ENCODE results near the gene ABCC6.
A peak's percentile ranks its signal among the peaks of the same experiment; 100 is the strongest.
"Not testable (repeated sequence)": the region's sequence is repeated elsewhere in the genome, so short reads cannot be mapped to it uniquely, and the experiment has no call there.

The ABCC6 gene

DNA sequence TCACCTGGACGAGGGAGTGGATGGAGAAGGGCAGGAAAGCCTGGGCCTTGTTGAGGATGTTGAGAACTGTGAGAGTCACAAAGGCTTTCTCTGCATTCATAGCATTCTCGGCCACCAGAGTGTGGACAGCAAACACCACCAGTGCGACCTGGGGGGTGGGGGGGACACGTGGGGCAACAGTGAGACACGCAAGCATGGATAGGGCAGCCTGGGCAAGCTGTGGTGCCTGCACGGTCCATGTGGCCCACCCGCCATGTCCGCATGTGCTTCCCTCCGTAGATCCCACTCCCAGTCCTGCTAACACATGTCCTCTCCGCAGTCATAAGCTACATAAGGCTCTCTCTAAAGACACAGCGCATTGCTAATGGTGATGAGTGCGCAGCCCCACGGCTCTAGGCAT, 34.5 kb downstream of the ABCC6 start:
- H3K9me3 Mint-ChIP-seq: no peaks in the 10 kb centered on the region
- peaks cover 3% of the 10 kb centered on the region for H3K27me3 Mint-ChIP-seq
- H3K27ac Mint-ChIP-seq: no peak overlapping the region
- DNase-seq (no peak), ATAC-seq (no peak)
- H3K36me3 Mint-ChIP-seq (ENCODE audit: low read depth): no peaks in the 10 kb centered on the region
- H3K4me1 Mint-ChIP-seq: no peaks in the 10 kb centered on the region
- H3K4me3 Mint-ChIP-seq: no peak overlapping the region

DNA sequence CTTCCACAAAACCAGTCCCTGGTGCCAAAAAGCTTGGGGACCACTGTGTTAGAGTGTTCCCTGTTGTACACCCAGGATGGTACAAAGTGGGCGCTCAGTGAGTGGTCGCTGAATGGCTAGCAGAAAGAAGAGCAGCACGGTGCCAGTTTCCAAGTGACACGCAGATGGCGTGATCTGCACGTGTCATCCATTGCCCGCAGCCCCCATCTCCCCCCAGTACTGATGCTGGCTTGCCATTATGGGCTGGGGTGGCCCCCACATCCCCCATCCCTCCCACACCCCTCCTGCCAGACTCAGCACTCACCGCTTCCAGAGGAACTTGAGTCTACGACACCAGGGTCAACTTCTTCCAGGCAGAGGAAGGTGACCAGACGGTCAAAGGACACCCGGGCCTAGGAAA, 36.5 kb downstream of the ABCC6 start:
- H3K4me1 Mint-ChIP-seq: no peaks in the 10 kb centered on the region
- H3K27me3 Mint-ChIP-seq: peaks cover 3% of the 10 kb centered on the region
- DNase-seq (no peak), ATAC-seq (no peak)
- H3K9me3 Mint-ChIP-seq: no peaks in the 10 kb centered on the region
- no peak overlapping the region for H3K27ac Mint-ChIP-seq
- H3K4me3 Mint-ChIP-seq: no peak overlapping the region
- no peaks in the 10 kb centered on the region for H3K36me3 Mint-ChIP-seq (ENCODE audit: low read depth)

DNA sequence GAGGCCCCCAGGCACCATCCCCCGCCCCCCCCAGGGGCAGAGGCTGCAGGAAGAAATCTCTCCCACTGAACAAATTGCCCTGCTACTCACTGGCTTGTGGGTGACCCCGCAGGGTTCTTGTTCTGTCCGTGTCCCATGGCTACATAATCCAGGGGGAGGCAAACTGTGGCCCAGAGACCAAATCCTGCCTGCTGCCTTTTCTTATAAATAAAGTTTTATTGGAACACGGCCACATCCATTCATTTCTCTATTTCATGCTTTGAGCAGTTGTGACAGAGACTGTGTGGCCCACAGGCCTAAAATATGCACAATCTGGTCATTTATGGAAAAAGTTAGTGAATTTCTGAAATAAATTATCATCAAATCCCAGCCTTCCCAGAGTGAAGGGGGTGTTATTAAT, 38.2 kb downstream of the ABCC6 start:
- no peak overlapping the region for H3K4me3 Mint-ChIP-seq
- no peaks in the 10 kb centered on the region for H3K36me3 Mint-ChIP-seq (ENCODE audit: low read depth)
- no peaks in the 10 kb centered on the region for H3K9me3 Mint-ChIP-seq
- no peaks in the 10 kb centered on the region for H3K4me1 Mint-ChIP-seq
- H3K27me3 Mint-ChIP-seq: peaks cover 4% of the 10 kb centered on the region
- ATAC-seq (no peak), DNase-seq (no peak)
- H3K27ac Mint-ChIP-seq: no peak overlapping the region

DNA sequence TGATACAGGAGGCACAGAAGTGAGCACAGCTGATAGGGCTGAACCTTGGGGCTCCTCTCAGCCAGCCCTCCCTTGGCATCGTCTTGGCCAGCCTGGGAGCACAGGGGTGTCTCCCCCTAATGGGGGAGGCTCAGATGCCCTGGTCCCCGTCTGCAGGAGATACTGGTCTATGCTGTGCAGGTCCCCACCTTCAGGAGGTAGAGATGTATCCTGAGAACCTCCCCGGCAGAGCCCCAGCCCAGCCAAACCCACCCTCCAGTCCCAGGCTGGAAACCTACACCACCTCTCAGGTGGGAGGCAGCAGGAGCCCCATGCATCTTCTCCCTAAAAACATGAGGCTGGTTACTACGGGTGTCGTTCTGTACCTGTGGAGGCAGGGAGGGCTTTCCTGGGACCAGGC, 38.7 kb downstream of the ABCC6 start:
- H3K36me3 Mint-ChIP-seq (ENCODE audit: low read depth): no peaks in the 10 kb centered on the region
- no peaks in the 10 kb centered on the region for H3K9me3 Mint-ChIP-seq
- H3K4me1 Mint-ChIP-seq: no peaks in the 10 kb centered on the region
- no peak for ATAC-seq
- DNase-seq: no peak
- H3K27me3 Mint-ChIP-seq: peaks cover 4% of the 10 kb centered on the region
- H3K4me3 Mint-ChIP-seq: no peak overlapping the region
- no peak overlapping the region for H3K27ac Mint-ChIP-seq

DNA sequence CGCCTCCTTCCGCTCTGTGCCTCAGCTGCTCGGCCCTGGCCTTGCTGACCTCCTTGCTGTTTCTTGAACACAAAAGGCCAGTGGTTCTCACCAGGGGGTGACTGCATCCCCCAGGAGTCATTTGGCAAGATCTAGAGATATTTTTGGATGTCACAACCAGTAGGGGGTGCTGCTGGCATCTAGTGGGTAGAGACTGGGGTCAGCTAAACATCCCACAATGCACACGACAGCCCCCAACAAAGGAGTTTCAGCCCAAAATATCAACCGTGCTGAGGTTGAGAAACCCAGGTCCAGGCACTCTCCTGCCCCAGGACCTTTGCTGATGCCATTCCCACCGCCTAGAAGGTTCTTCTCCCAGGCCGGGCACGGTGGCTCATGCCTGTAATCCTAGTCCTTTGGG, 39.7 kb downstream of the ABCC6 start:
- Mint-ChIP-seq H3K36me3 (ENCODE audit: low read depth) (no peaks in the 10 kb centered on the region), H3K27ac (no peak overlapping the region), H3K4me3 (no peak overlapping the region), H3K4me1 (no peaks in the 10 kb centered on the region), H3K9me3 (no peaks in the 10 kb centered on the region), H3K27me3 (peaks cover 4% of the 10 kb centered on the region)
- ATAC-seq (no peak), DNase-seq (no peak)

- DNase-seq: no peak
- Mint-ChIP-seq H3K4me3 (no peak overlapping the region), H3K27me3 (peaks cover 4% of the 10 kb centered on the region), H3K36me3 (ENCODE audit: low read depth) (no peaks in the 10 kb centered on the region), H3K9me3 (no peaks in the 10 kb centered on the region), H3K4me1 (no peaks in the 10 kb centered on the region), H3K27ac (no peak overlapping the region)
- no peak for ATAC-seq
These were observed 40.4 kb downstream of the ABCC6 start for GRCh38 chr16:16182918-16183317.

GRCh38 chr16:16181748-16182147, 41.5 kb downstream of the ABCC6 start:
- H3K4me1 Mint-ChIP-seq; DNase-seq; H3K9me3 Mint-ChIP-seq; H3K36me3 Mint-ChIP-seq (ENCODE audit: low read depth); H3K27me3 Mint-ChIP-seq; H3K4me3 Mint-ChIP-seq; H3K27ac Mint-ChIP-seq; ATAC-seq: not testable (repeated sequence)

- no peaks in the 10 kb centered on the region for H3K4me1 Mint-ChIP-seq
- H3K27me3 Mint-ChIP-seq: peaks cover 4% of the 10 kb centered on the region
- H3K27ac Mint-ChIP-seq: no peak overlapping the region
- peaks cover 2% of the 10 kb centered on the region for H3K36me3 Mint-ChIP-seq (ENCODE audit: low read depth)
- no peak overlapping the region for H3K4me3 Mint-ChIP-seq
- ATAC-seq (no peak), DNase-seq (no peak)
- H3K9me3 Mint-ChIP-seq: peaks cover 5% of the 10 kb centered on the region
These were observed 44.7 kb downstream of the ABCC6 start for GRCh38 chr16:16178455-16179162.

- Mint-ChIP-seq H3K4me3 (no peak overlapping the region), H3K27me3 (peaks cover 2% of the 10 kb centered on the region), H3K9me3 (peaks cover 5% of the 10 kb centered on the region), H3K27ac (no peak overlapping the region), H3K4me1 (no peaks in the 10 kb centered on the region), H3K36me3 (ENCODE audit: low read depth) (peaks cover 2% of the 10 kb centered on the region)
- no peak for DNase-seq
- no peak for ATAC-seq
These were observed 47.0 kb downstream of the ABCC6 start for GRCh38 chr16:16176328-16176727.

GRCh38 chr16:16175296-16175695, 48.0 kb downstream of the ABCC6 start:
- ATAC-seq: no peak

GRCh38 chr16:16172991-16173390, 50.3 kb downstream of the ABCC6 start:
- Mint-ChIP-seq H3K27ac (no peak overlapping the region), H3K27me3 (peaks cover 1% of the 10 kb centered on the region), H3K9me3 (peaks cover 5% of the 10 kb centered on the region), H3K36me3 (ENCODE audit: low read depth) (peaks cover 2% of the 10 kb centered on the region), H3K4me1 (no peaks in the 10 kb centered on the region), H3K4me3 (no peak overlapping the region)
- DNase-seq (no peak), ATAC-seq (no peak)

More at GRCh38 chr16:16175296-16175695, 48.0 kb downstream of the ABCC6 start:
- H3K4me3 Mint-ChIP-seq: no peak overlapping the region
- H3K36me3 Mint-ChIP-seq (ENCODE audit: low read depth): peaks cover 2% of the 10 kb centered on the region
- no peak overlapping the region for H3K27ac Mint-ChIP-seq
- H3K4me1 Mint-ChIP-seq: no peaks in the 10 kb centered on the region
- no peaks in the 10 kb centered on the region for H3K27me3 Mint-ChIP-seq
- DNase-seq: no peak
- peaks cover 5% of the 10 kb centered on the region for H3K9me3 Mint-ChIP-seq

DNA sequence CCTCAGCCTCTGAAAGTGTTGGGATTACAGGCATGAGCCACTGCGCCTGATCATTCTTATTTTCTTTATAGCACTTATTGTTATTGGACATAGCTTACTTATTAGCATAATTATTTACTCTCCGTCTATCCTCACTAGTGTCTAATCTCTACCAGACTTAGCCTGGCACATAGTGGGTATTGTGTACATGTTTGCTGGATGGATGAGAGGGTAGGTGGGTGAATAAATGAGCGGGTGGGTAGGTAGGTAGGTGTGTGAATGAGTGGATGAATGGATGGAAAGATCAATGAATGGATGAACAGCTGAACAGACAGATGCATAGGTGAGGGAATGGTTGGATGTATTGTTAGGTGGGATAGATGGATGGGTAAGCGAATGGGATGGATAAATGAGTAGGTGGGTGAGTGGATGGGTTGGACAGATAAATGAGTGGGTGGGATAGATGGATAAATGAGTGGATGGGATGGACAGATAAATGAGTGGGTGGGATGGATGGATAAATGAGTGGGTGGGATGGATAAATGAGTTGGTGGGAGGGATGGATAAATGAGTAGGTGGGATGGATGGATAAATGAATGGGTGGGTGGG, 51.9 kb downstream of the ABCC6 start:
- peak overlapping the region; percentile 15 for H3K27ac Mint-ChIP-seq
- ATAC-seq: no peak
- H3K36me3 Mint-ChIP-seq (ENCODE audit: low read depth): peaks cover 2% of the 10 kb centered on the region
- no peak for DNase-seq
- H3K27me3 Mint-ChIP-seq: peaks cover 1% of the 10 kb centered on the region
- peaks cover 5% of the 10 kb centered on the region for H3K9me3 Mint-ChIP-seq
- H3K4me3 Mint-ChIP-seq: peak overlapping the region; percentile 2
- no peaks in the 10 kb centered on the region for H3K4me1 Mint-ChIP-seq

- no peaks in the 10 kb centered on the region for H3K4me1 Mint-ChIP-seq
- peaks cover 1% of the 10 kb centered on the region for H3K27me3 Mint-ChIP-seq
- DNase-seq (no peak), ATAC-seq (no peak)
- H3K36me3 Mint-ChIP-seq (ENCODE audit: low read depth): no peaks in the 10 kb centered on the region
- no peaks in the 10 kb centered on the region for H3K9me3 Mint-ChIP-seq
- H3K4me3 Mint-ChIP-seq: no peak overlapping the region
- no peak overlapping the region for H3K27ac Mint-ChIP-seq
These were observed 53.7 kb downstream of the ABCC6 start for GRCh38 chr16:16169615-16170014.

DNA sequence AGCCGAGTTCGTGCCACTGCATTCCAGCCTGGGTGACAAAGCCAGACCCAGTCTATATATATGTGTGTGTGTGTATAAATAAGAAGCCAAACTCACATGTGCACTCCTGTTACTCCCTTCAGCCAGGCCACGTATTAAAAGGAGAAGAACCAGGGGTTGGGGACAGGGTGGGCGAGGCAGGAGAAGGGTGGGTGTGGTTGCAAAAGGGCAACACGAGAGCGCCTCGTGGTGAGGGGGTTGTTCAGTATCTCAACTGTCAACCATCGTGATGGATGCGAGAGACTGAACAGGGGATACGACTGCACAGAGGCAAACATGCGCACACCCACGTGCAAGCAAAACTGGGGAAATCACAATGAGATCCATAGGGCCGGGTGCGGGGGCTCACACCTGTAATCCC, 54.9 kb downstream of the ABCC6 start:
- ATAC-seq (no peak), DNase-seq (no peak)
- H3K27ac Mint-ChIP-seq: no peak overlapping the region
- no peaks in the 10 kb centered on the region for H3K9me3 Mint-ChIP-seq
- no peaks in the 10 kb centered on the region for H3K36me3 Mint-ChIP-seq (ENCODE audit: low read depth)
- H3K27me3 Mint-ChIP-seq: peaks cover 3% of the 10 kb centered on the region
- no peaks in the 10 kb centered on the region for H3K4me1 Mint-ChIP-seq
- H3K4me3 Mint-ChIP-seq: no peak overlapping the region

- no peak for DNase-seq
- peaks cover 4% of the 10 kb centered on the region for H3K27me3 Mint-ChIP-seq
- no peaks in the 10 kb centered on the region for H3K4me1 Mint-ChIP-seq
- no peaks in the 10 kb centered on the region for H3K9me3 Mint-ChIP-seq
- no peak overlapping the region for H3K27ac Mint-ChIP-seq
- no peak for ATAC-seq
- H3K36me3 Mint-ChIP-seq (ENCODE audit: low read depth): no peaks in the 10 kb centered on the region
- no peak overlapping the region for H3K4me3 Mint-ChIP-seq
These were observed 55.4 kb downstream of the ABCC6 start for GRCh38 chr16:16167927-16168326.

Measured in activated naive CD8-positive, alpha-beta T cell treated with anti-CD3 and anti-CD28 coated beads, Interleukin-2, amount 50 U/mL, for 24 hours (primary cell).